22Rv1 (cell line): Measurements from ENCODE around the gene MKLN1.

Experiments
- H3K27ac ChIP-seq: fragments of 450-650 bp; 2 replicates; pipeline ENCODE4 v1.5.1; 2017
- CTCF ChIP-seq: fragments of 450-650 bp; IDR thresholded peaks from 2 replicates; pipeline ENCODE4 v1.5.1; 2017; ENCODE audit warnings: mild to moderate bottlenecking
- ZFX ChIP-seq: fragments of 450-650 bp; IDR thresholded peaks from 2 replicates; pipeline ENCODE4 v1.6.1; 2017; ENCODE audit warnings: antibody characterized with exemption, borderline replicate concordance

The MKLN1 gene

GRCh38 chr7:131289051-131289450, 38.6 kb upstream of the MKLN1 start:
- TF ChIP-seq ZFX (no peak), CTCF (no peak)
- H3K27ac ChIP-seq: no peak overlapping the region

GRCh38 chr7:131292141-131292905, 35.4 kb upstream of the MKLN1 start:
- H3K27ac ChIP-seq: no peak overlapping the region

GRCh38 chr7:131293018-131293417, 34.7 kb upstream of the MKLN1 start:
- no peak overlapping the region for H3K27ac ChIP-seq
- TF ChIP-seq CTCF: no peak
- no peak for TF ChIP-seq ZFX

More at GRCh38 chr7:131292141-131292905, 35.4 kb upstream of the MKLN1 start:
- no peak for TF ChIP-seq CTCF
- TF ChIP-seq ZFX: no peak

- TF ChIP-seq CTCF (no peak), ZFX (no peak)
- H3K27ac ChIP-seq: no peak overlapping the region
Measured at GRCh38 chr7:131294553-131294952, 33.1 kb upstream of the MKLN1 start.

GRCh38 chr7:131298608-131298992, 29.1 kb upstream of the MKLN1 start:
- no peak overlapping the region for H3K27ac ChIP-seq
- no peak for TF ChIP-seq CTCF
- no peak for TF ChIP-seq ZFX

- no peak for TF ChIP-seq CTCF
- TF ChIP-seq ZFX: no peak
- H3K27ac ChIP-seq: no peak overlapping the region
Measured at GRCh38 chr7:131299074-131299473, 28.6 kb upstream of the MKLN1 start.

GRCh38 chr7:131300078-131300477, 27.6 kb upstream of the MKLN1 start:
- TF ChIP-seq CTCF (no peak), ZFX (no peak)
- no peak overlapping the region for H3K27ac ChIP-seq
